ENCODE measurements around the gene AFP. TPM values are rescaled to one million over a fixed set of nuclear protein-coding genes. Genes with fewer than 3 reads are reported as not detected.

Gene AFP
- 2.3 TPM in 1 of 2 replicates, not detected in the other for total RNA-seq

GRCh38 chr4:73435984-73436383 is at the start of gene AFP:
Gene AFP, plus strand, starts transcription at chr4:73436221. Its CDS starts 42 bp downstream, at chr4:73436263.

GRCh38 chr4:73404042-73404441 is 32.0 kb upstream of the AFP start, which contains the start of gene ALB:
Gene ALB, plus strand, starts transcription at chr4:73404287. Its CDS starts 41 bp downstream, at chr4:73404328.

GRCh38 chr4:73481358-73481757 is 45.3 kb downstream of the AFP start, which contains the start of gene AFM:
Gene AFM, plus strand, starts transcription at chr4:73481745. Its CDS starts 31 bp downstream, at chr4:73481776.

Other genes with a start within 250 kb of the AFP start
- 58.3 and 61.2 TPM in 2 replicates for gene ANKRD17, start 177.4 kb upstream of the AFP start, total RNA-seq
- 0.11 TPM in 1 of 2 replicates, not detected in the other for gene ALB, start 31.9 kb upstream of the AFP start, total RNA-seq
- not detected in 2 replicates for gene AFM, start 45.5 kb downstream of the AFP start, total RNA-seq
- gene RASSF6, start 184.2 kb downstream of the AFP start, total RNA-seq: 0.33 and 0.39 TPM in 2 replicates